HCT116 (cell line): ENCODE data around the gene NEK8. TPM values are rescaled to one million over a fixed set of nuclear protein-coding genes. Genes with fewer than 3 reads are reported as not detected.

Experiments used
- ATAC-seq: fragments of 200-7000 bp; cut with Tn5 transposase; 2 replicates; pipeline ENCODE4 v1.9.1; 2020; ENCODE audit warnings: mild to moderate bottlenecking, moderate library complexity
- BruUV-seq: library from RNA; stranded (reverse); fragments of 400-500 nt; replicated peaks from 2 replicates; lab custom pipeline; 2021; lab: Mats Ljungman, UMichigan
- CTCF ChIA-PET: fragments of 300-600 bp; sonication (Branson Sonifier 250); formaldehyde crosslinking; loops from one replicate; lab custom pipeline; 2021; ENCODE audit warnings: antibody characterized with exemption; lab: Charles Lee
- POLR2A ChIA-PET: fragments of 300-600, 350-600 bp; sonication (Branson Sonifier 250); formaldehyde crosslinking; loops from one replicate; lab custom pipeline; 2021; ENCODE audit warnings: antibody characterized with exemption; lab: Charles Lee
- RAD21 ChIA-PET, 2 experiments: fragments of 300-600 bp; sonication (Branson Sonifier 250); formaldehyde crosslinking; loops; one replicate each; lab custom pipeline; 2023; ENCODE audit warnings: low total read pairs in 2 of 2; ENCODE audit not compliant: uncharacterized antibody in 2 of 2, unreplicated experiment in 2 of 2, low non-redundant PET in 1 of 2; lab: Charles Lee
- DNase-seq: peaks from one replicate; pipeline ENCODE4 v3.0.0-alpha.2; 2010; ENCODE audit warnings: low read depth, low spot score
- H2AFZ ChIP-seq: fragments of 200-600 bp; shearing (Covaris generic), sonication (generic); 2 replicates; pipeline ENCODE4 v1.6.1; 2017; ENCODE audit warnings: low read depth, mixed run types, mixed read lengths, antibody characterized with exemption, low read length; ENCODE audit not compliant: poor library complexity, severe bottlenecking
- H3K27ac ChIP-seq: 2 replicates; pipeline ENCODE4 v1.5.1; 2012; ENCODE audit warnings: low read depth, low read length
- H3K27me3 ChIP-seq: fragments of 200-600 bp; sonication (generic); 2 replicates; pipeline ENCODE4 v1.6.1; 2016; ENCODE audit warnings: mixed run types, low read length, mixed read lengths; ENCODE audit not compliant: insufficient read depth
- H3K36me3 ChIP-seq, 2 experiments: fragments of 200-500 bp in 1 of 2; fragments of 200-600 bp in 1 of 2; sonication (Bioruptor generic) in 1 of 2; sonication (generic) in 1 of 2; 2 replicates each; pipeline versions ENCODE4 v1.5.1 to v1.6.1; 2014 to 2016; ENCODE audit warnings: low read length in 2 of 2, inconsistent platforms in 1 of 2, mixed read lengths in 1 of 2, mixed run types in 1 of 2; ENCODE audit not compliant: insufficient read depth in 2 of 2, control insufficient read depth in 1 of 2
- H3K4me1 ChIP-seq, 2 experiments: fragments of 200-600 bp in 1 of 2; sonication (generic) in 1 of 2; 2 replicates each; pipeline versions ENCODE4 v1.5.1 to v1.6.1; 2012 to 2017; ENCODE audit warnings: low read length in 2 of 2, inconsistent platforms in 1 of 2, mild to moderate bottlenecking in 1 of 2, mixed read lengths in 1 of 2, mixed run types in 1 of 2, moderate library complexity in 1 of 2; ENCODE audit not compliant: insufficient read depth in 2 of 2, control insufficient read depth in 1 of 2
- H3K4me2 ChIP-seq: fragments of 200-600 bp; sonication (generic); 2 replicates; pipeline ENCODE4 v1.6.1; 2017; ENCODE audit warnings: mixed run types, low read length, mixed read lengths
- H3K4me3 ChIP-seq, 2 experiments: fragments of 200-600 bp in 1 of 2; sonication (generic) in 1 of 2; replicated peaks in 1 of 2; 2 replicates each; pipeline ENCODE4 v1.5.1; 2011 to 2016; ENCODE audit warnings: low read length in 2 of 2, control low read depth in 1 of 2, low read depth in 1 of 2, mild to moderate bottlenecking in 1 of 2, mixed read lengths in 1 of 2, mixed run types in 1 of 2
- H3K79me2 ChIP-seq: fragments of 200-600 bp; sonication (generic); 2 replicates; pipeline ENCODE4 v1.6.1; 2017; ENCODE audit warnings: mild to moderate bottlenecking, mixed run types, low read length, moderate library complexity, mixed read lengths; ENCODE audit not compliant: insufficient read depth
- H3K9ac ChIP-seq: fragments of 200-600 bp; sonication (generic); 2 replicates; pipeline ENCODE4 v1.6.1; 2016; ENCODE audit warnings: low read length, mixed read lengths
- H3K9me2 ChIP-seq: fragments of 200-600 bp; sonication (generic), shearing (Covaris generic); 2 replicates; pipeline ENCODE4 v1.6.1; 2017; ENCODE audit warnings: mixed run types, mild to moderate bottlenecking, moderate library complexity; ENCODE audit not compliant: insufficient read depth
- H3K9me3 ChIP-seq, 2 experiments: fragments of 200-500 bp in 1 of 2; fragments of 200-600 bp in 1 of 2; sonication (Bioruptor generic) in 1 of 2; sonication (generic) in 1 of 2; 2 replicates each; pipeline ENCODE4 v1.6.1; 2014 to 2017; ENCODE audit warnings: low read length in 2 of 2, mixed read lengths in 2 of 2, inconsistent platforms in 1 of 2, low read depth in 1 of 2, mild to moderate bottlenecking in 1 of 2, mixed run types in 1 of 2, moderate library complexity in 1 of 2; ENCODE audit not compliant: control insufficient read depth in 1 of 2, insufficient read depth in 1 of 2
- H4K20me1 ChIP-seq: fragments of 200-600 bp; sonication (generic), shearing (Covaris generic); 2 replicates; pipeline ENCODE4 v1.6.1; 2017; ENCODE audit warnings: mixed run types, mild to moderate bottlenecking, moderate library complexity; ENCODE audit not compliant: insufficient read depth
- CBX3 ChIP-seq: IDR thresholded peaks from 2 replicates; pipeline ENCODE4 v1.6.1; 2012; ENCODE audit warnings: low read depth
- CEBPB ChIP-seq: IDR thresholded peaks from 2 replicates; pipeline ENCODE4 v1.6.1; 2012; ENCODE audit warnings: low read depth
- EGR1 ChIP-seq: IDR thresholded peaks from 2 replicates; pipeline ENCODE4 v1.6.1; 2012; ENCODE audit warnings: low read depth
- EZH2 ChIP-seq: fragments of 200-600 bp; sonication (generic); IDR thresholded peaks from 2 replicates; pipeline ENCODE4 v1.6.1; 2017; ENCODE audit warnings: antibody characterized with exemption, mixed run types
- POLR2AphosphoS5 ChIP-seq: IDR thresholded peaks from 2 replicates; pipeline ENCODE4 v1.6.1; 2011; ENCODE audit warnings: mild to moderate bottlenecking, low read depth, low read length, moderate library complexity
- RAD21 ChIP-seq: IDR thresholded peaks from 2 replicates; pipeline ENCODE4 v1.6.1; 2012; ENCODE audit warnings: low read depth, mild to moderate bottlenecking
- SIN3A ChIP-seq: IDR thresholded peaks from 2 replicates; pipeline ENCODE4 v1.6.1; 2012; ENCODE audit warnings: low read depth
- SP1 ChIP-seq: IDR thresholded peaks from 2 replicates; pipeline ENCODE4 v1.6.1; 2012; ENCODE audit warnings: low read depth
- SRF ChIP-seq: IDR thresholded peaks from 2 replicates; pipeline ENCODE4 v1.6.1; 2012; ENCODE audit warnings: low read depth
- TCF7L2 ChIP-seq: IDR thresholded peaks from 2 replicates; pipeline ENCODE4 v1.7.0; 2011; ENCODE audit warnings: borderline replicate concordance, inconsistent platforms; ENCODE audit not compliant: insufficient read depth, insufficient read length; ENCODE audit errors: extremely low read depth
- ZNF274 ChIP-seq: fragments of 200-500 bp; sonication (Bioruptor generic); IDR thresholded peaks from 2 replicates; pipeline ENCODE4 v1.6.1; 2014; ENCODE audit warnings: mild to moderate bottlenecking, low read depth, low read length, inconsistent platforms
- intact Hi-C: fragments of 100-400 bp; cut with micrococcal nuclease; formaldehyde crosslinking; loops from 2 replicates; pipeline ENCODE4 v1.10.0; 2022
- total RNA-seq: library from RNA; stranded (reverse); gene quantifications from one replicate; pipeline ENCODE4 v1.2.1, GENCODE V29; 2021; ENCODE audit not compliant: unreplicated experiment
- TF ChIP-seq, protein P1 (sequence below): IDR thresholded peaks from 2 replicates; pipeline ENCODE4 v1.6.1; 2011; ENCODE audit warnings: mild to moderate bottlenecking, low read length, moderate library complexity; ENCODE audit not compliant: insufficient replicate concordance; ENCODE audit errors: extremely low read depth
- TF ChIP-seq, protein P2 (sequence below), 3 experiments: fragments of 200-600 bp in 1 of 3; sonication (generic) in 1 of 3; IDR thresholded peaks in 2 of 3; conservative IDR thresholded peaks in 1 of 3; 2 replicates each; pipeline ENCODE4 v1.5.1; 2012 to 2017; ENCODE audit warnings: low read depth in 2 of 3, low read length in 2 of 3, antibody characterized with exemption in 1 of 3, borderline replicate concordance in 1 of 3, control low read depth in 1 of 3, mild to moderate bottlenecking in 1 of 3, mixed read lengths in 1 of 3, mixed run types in 1 of 3, moderate library complexity in 1 of 3; ENCODE audit not compliant: insufficient read depth in 1 of 3
- TF ChIP-seq, protein P3 (sequence below): IDR thresholded peaks from 2 replicates; pipeline ENCODE4 v1.6.1; 2012
- TF ChIP-seq, protein P4 (sequence below): IDR thresholded peaks from 2 replicates; pipeline ENCODE4 v1.6.1; 2012
- TF ChIP-seq, protein P5 (sequence below): IDR thresholded peaks from 2 replicates; pipeline ENCODE4 v1.6.1; 2012; ENCODE audit warnings: low read depth

The NEK8 gene
- total RNA-seq, 1 experiment from 2014 or later, result 7.0 TPM

DNA sequence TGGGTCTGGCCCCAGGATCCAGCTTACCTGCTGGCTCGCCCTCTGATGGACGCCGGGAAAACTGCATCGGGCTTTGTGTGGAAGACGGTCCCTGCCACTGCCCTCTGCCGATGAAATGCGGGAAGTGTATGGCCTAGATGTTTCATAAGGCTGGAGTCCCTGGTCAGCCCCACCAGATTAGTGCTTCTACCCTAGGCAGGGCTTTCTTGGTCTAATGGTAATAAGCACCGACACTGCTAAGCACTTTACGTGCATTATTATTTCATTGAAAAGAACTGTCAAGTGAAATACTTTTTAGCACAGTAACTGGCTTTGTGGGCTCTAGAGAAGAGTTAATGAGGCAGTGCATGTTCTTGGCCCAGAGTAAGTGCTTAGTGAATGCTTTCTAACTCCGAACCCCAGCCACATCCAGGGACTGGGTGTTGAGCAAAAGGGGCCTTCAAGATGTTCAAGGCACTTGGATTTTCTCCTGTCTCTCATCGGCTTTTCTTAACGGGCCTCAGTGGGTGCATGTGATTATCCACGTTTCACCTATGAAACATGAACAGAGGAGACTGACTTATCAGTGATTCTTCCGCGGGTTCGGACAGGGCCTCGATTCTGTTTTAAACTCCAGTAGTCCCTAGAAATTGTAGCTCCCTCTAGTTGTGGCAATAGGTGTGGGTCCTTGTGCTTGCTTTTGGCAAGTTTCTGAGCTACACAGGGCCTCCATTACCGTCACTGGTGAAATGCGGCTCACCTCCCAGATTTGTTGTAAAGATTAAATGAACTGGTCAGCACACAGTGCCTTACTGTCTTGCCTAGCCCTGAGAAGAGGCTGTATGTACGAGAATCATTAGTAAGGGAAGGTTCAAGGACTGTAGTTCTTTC lies 21.8 kb downstream of the NEK8 start:
- H3K4me3 ChIP-seq, result no peak overlapping the region
- peak overlapping the region; percentile 17; the same call in 1 of the 2 replicates for H3K4me2 ChIP-seq
- peak; percentile 85 for DNase-seq
- H3K9ac ChIP-seq, result 0 out of 2 replicates have a peak overlapping the region, but pooled peaks have one; percentile 14
- ATAC-seq, result peak; percentile 75
- H3K4me1 ChIP-seq, result peaks cover 22 to 46% of the 10 kb centered on the region in 2 experiments
- peaks cover 32 to 53% of the 10 kb centered on the region in 2 experiments for H3K36me3 ChIP-seq
- BruUV-seq, result TSS peak; percentile 35
- peaks cover 32% of the 10 kb centered on the region; the same call in 1 of the 2 replicates for H4K20me1 ChIP-seq
- no peaks in the 10 kb centered on the region for H3K9me3 ChIP-seq
- intact Hi-C loops, result loop anchor here (1.0 kb wide), 1 partner anchor 23 kb away; no protein-coding TSS in a partner anchor
- ChIA-PET POLR2A (interaction anchor here (0.6 to 11.6 kb wide), 5 partner anchors 13 to 27 kb away, joined by 3 to 149 read pairs (median 4); partner anchors contain the start of genes NEK8 and TLCD1), CTCF (interaction anchor here (0.6 to 13.6 kb wide), 17 partner anchors 11 to 377 kb away, joined by 3 to 207 read pairs (median 4); partner anchors contain the start of genes NEK8, PHF12, RPL23A and TLCD1), RAD21 (interaction anchor here (1.4 to 1.9 kb wide), 2 partner anchors 23 kb away, joined by 13 to 28 read pairs; partner anchors contain the start of genes TLCD1 (in 2 of the 2) and NEK8 (in 1 of the 2))
- no peaks in the 10 kb centered on the region for H3K27me3 ChIP-seq
- H3K27ac ChIP-seq, result peak overlapping the region; percentile 59; the same call in 1 of the 2 replicates
- H3K79me2 ChIP-seq, result peaks cover 49% of the 10 kb centered on the region
- H2AFZ ChIP-seq, result no peak overlapping the region
- no peaks in the 10 kb centered on the region for H3K9me2 ChIP-seq
- TF ChIP-seq, protein P1, sequence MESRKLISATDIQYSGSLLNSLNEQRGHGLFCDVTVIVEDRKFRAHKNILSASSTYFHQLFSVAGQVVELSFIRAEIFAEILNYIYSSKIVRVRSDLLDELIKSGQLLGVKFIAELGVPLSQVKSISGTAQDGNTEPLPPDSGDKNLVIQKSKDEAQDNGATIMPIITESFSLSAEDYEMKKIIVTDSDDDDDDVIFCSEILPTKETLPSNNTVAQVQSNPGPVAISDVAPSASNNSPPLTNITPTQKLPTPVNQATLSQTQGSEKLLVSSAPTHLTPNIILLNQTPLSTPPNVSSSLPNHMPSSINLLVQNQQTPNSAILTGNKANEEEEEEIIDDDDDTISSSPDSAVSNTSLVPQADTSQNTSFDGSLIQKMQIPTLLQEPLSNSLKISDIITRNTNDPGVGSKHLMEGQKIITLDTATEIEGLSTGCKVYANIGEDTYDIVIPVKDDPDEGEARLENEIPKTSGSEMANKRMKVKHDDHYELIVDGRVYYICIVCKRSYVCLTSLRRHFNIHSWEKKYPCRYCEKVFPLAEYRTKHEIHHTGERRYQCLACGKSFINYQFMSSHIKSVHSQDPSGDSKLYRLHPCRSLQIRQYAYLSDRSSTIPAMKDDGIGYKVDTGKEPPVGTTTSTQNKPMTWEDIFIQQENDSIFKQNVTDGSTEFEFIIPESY, result peak; percentile 65
- no peak for TF ChIP-seq ZNF274
- TF ChIP-seq, protein P2, sequence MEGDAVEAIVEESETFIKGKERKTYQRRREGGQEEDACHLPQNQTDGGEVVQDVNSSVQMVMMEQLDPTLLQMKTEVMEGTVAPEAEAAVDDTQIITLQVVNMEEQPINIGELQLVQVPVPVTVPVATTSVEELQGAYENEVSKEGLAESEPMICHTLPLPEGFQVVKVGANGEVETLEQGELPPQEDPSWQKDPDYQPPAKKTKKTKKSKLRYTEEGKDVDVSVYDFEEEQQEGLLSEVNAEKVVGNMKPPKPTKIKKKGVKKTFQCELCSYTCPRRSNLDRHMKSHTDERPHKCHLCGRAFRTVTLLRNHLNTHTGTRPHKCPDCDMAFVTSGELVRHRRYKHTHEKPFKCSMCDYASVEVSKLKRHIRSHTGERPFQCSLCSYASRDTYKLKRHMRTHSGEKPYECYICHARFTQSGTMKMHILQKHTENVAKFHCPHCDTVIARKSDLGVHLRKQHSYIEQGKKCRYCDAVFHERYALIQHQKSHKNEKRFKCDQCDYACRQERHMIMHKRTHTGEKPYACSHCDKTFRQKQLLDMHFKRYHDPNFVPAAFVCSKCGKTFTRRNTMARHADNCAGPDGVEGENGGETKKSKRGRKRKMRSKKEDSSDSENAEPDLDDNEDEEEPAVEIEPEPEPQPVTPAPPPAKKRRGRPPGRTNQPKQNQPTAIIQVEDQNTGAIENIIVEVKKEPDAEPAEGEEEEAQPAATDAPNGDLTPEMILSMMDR (IDR thresholded peaks at IDR 0.05 in 2 of 3, conservative IDR thresholded peaks at IDR 0.05 in 1 of 3; ENCODE audit: borderline replicate concordance in 1 of 3, insufficient read depth in 1 of 3, low read depth in 2 of 3, low read length in 2 of 3), result peak; percentile 98 to 100 (median 98)
- TF ChIP-seq CBX3, result no peak
- TF ChIP-seq, protein P3, sequence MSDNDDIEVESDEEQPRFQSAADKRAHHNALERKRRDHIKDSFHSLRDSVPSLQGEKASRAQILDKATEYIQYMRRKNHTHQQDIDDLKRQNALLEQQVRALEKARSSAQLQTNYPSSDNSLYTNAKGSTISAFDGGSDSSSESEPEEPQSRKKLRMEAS, result no peak
- peak; percentile 92 for TF ChIP-seq RAD21
- TF ChIP-seq, protein P4, sequence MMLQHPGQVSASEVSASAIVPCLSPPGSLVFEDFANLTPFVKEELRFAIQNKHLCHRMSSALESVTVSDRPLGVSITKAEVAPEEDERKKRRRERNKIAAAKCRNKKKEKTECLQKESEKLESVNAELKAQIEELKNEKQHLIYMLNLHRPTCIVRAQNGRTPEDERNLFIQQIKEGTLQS, result no peak
- no peak for TF ChIP-seq TCF7L2
- TF ChIP-seq SP1, result 0 out of 2 replicates have a peak, but pooled peaks have one; percentile 4
- TF ChIP-seq EGR1, result no peak
- no peak for TF ChIP-seq EZH2
- no peak for TF ChIP-seq SRF
- peak; percentile 72 for TF ChIP-seq POLR2AphosphoS5
- no peak for TF ChIP-seq SIN3A
- no peak for TF ChIP-seq CEBPB
- TF ChIP-seq, protein P5, sequence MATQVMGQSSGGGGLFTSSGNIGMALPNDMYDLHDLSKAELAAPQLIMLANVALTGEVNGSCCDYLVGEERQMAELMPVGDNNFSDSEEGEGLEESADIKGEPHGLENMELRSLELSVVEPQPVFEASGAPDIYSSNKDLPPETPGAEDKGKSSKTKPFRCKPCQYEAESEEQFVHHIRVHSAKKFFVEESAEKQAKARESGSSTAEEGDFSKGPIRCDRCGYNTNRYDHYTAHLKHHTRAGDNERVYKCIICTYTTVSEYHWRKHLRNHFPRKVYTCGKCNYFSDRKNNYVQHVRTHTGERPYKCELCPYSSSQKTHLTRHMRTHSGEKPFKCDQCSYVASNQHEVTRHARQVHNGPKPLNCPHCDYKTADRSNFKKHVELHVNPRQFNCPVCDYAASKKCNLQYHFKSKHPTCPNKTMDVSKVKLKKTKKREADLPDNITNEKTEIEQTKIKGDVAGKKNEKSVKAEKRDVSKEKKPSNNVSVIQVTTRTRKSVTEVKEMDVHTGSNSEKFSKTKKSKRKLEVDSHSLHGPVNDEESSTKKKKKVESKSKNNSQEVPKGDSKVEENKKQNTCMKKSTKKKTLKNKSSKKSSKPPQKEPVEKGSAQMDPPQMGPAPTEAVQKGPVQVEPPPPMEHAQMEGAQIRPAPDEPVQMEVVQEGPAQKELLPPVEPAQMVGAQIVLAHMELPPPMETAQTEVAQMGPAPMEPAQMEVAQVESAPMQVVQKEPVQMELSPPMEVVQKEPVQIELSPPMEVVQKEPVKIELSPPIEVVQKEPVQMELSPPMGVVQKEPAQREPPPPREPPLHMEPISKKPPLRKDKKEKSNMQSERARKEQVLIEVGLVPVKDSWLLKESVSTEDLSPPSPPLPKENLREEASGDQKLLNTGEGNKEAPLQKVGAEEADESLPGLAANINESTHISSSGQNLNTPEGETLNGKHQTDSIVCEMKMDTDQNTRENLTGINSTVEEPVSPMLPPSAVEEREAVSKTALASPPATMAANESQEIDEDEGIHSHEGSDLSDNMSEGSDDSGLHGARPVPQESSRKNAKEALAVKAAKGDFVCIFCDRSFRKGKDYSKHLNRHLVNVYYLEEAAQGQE, result no peak
